ENCODE measurements around the gene VSIG2.
"Not testable (repeated sequence)": the region's sequence is repeated elsewhere in the genome, so short reads cannot be mapped to it uniquely, and the experiment has no call there.

Gene VSIG2

GRCh38 chr11:124751741-124752470 lies at the start of gene VSIG2:
Gene VSIG2 (minus strand): TSS chr11:124752255. CDS start chr11:124752137, 118 bp downstream.
- DNase-seq, result no peak

- DNase-seq, result no peak
Observed at GRCh38 chr11:124801014-124801413, 49.0 kb upstream of the VSIG2 start.

- DNase-seq, result peak; percentile 60 to 65
Observed at GRCh38 chr11:124800226-124800929, 48.3 kb upstream of the VSIG2 start, which contains the start of gene MSANTD2. Gene MSANTD2 (minus strand): TSS chr11:124800406. CDS start chr11:124800380, 26 bp downstream.

GRCh38 chr11:124799348-124800225 lies 47.5 kb upstream of the VSIG2 start:
- DNase-seq, result peak; percentile 13 to 16

GRCh38 chr11:124798991-124799347 lies 46.9 kb upstream of the VSIG2 start:
- no peak for DNase-seq

- DNase-seq, result no peak
Observed at GRCh38 chr11:124796312-124796711, 44.3 kb upstream of the VSIG2 start.

GRCh38 chr11:124793466-124794278 lies 41.6 kb upstream of the VSIG2 start:
- DNase-seq, result peak in 1 of 2 experiments; percentile 9

GRCh38 chr11:124791626-124792341 lies 39.7 kb upstream of the VSIG2 start:
- no peak for DNase-seq

GRCh38 chr11:124788521-124788920 lies 36.5 kb upstream of the VSIG2 start:
- DNase-seq, result no peak

- no peak for DNase-seq
Observed at GRCh38 chr11:124784051-124784450, 32.0 kb upstream of the VSIG2 start.

GRCh38 chr11:124783002-124783401 lies 30.9 kb upstream of the VSIG2 start:
- no peak for DNase-seq

GRCh38 chr11:124779568-124779967 lies 27.5 kb upstream of the VSIG2 start:
- DNase-seq, result no peak

- no peak for DNase-seq
Observed at GRCh38 chr11:124778281-124778680, 26.2 kb upstream of the VSIG2 start.

GRCh38 chr11:124776865-124777645 lies 25.0 kb upstream of the VSIG2 start:
- DNase-seq, result no peak

GRCh38 chr11:124770959-124771358 lies 18.9 kb upstream of the VSIG2 start:
- DNase-seq, result not testable (repeated sequence)

GRCh38 chr11:124769806-124770774 lies 18.0 kb upstream of the VSIG2 start:
- no peak for DNase-seq

- DNase-seq, result no peak
Observed at GRCh38 chr11:124768914-124769313, 16.9 kb upstream of the VSIG2 start.

GRCh38 chr11:124766156-124766555 lies 14.1 kb upstream of the VSIG2 start:
- no peak for DNase-seq

- DNase-seq, result peak; percentile 86 to 87
Observed at GRCh38 chr11:124763156-124763947, 11.3 kb upstream of the VSIG2 start.
